IPS-18c (cell line): Measurements from ENCODE around the gene RIBC1.

ENCODE experiments used
- H3K4me3 ChIP-seq: 2 replicates; pipeline ENCODE4 v1.7.0; 2013; ENCODE audit warnings: low read depth, mild to moderate bottlenecking, low read length, moderate library complexity; ENCODE audit not compliant: insufficient read depth
- H3K9me3 ChIP-seq: one replicate; pipeline ENCODE4 v1.6.1; 2013; ENCODE audit warnings: mild to moderate bottlenecking, low read length, moderate library complexity; ENCODE audit not compliant: control insufficient read depth, insufficient read depth

RIBC1 gene

DNA sequence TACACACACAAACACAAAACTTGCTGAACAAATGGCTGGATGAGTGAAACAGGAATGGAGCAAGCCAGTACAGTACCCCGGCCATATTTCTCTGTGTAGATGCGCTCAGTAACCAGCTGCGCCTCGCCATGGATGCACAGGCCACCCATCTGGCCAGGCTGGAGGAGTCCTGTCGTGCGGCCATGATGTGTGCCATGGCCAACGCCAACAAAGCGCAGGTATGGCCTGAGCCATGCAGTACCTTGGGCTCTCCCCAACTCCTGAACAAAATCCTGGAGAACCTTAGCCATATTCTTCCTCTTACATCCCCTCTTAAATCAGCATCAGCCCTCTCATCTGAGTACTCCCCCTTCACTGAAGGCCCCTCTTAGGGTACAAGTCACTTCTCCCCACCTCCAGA lies 7.1 kb downstream of the RIBC1 start:
- no peak overlapping the region for H3K4me3 ChIP-seq

DNA sequence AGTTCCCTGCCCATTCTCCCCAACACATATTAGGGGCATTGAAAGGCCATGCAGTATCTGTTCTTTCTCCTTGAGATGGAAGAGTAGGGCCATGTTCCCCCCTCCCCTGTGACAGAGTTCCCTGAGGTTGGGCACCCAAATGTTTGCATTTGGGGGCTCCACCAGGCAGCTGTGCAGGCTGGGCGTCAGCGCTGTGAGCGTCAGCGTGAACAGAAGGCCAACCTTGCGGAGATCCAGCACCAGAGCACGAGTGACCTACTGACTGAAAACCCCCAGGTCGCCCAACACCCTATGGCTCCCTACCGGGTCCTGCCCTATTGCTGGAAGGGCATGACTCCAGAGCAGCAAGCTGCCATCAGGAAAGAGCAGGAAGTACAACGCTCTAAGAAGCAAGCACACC lies 7.6 kb downstream of the RIBC1 start:
- peaks cover 2% of the 10 kb centered on the region for H3K9me3 ChIP-seq
- H3K4me3 ChIP-seq: no peak overlapping the region

More for the DNA sequence above, 7.1 kb downstream of the RIBC1 start:
- H3K9me3 ChIP-seq: peaks cover 2% of the 10 kb centered on the region

DNA sequence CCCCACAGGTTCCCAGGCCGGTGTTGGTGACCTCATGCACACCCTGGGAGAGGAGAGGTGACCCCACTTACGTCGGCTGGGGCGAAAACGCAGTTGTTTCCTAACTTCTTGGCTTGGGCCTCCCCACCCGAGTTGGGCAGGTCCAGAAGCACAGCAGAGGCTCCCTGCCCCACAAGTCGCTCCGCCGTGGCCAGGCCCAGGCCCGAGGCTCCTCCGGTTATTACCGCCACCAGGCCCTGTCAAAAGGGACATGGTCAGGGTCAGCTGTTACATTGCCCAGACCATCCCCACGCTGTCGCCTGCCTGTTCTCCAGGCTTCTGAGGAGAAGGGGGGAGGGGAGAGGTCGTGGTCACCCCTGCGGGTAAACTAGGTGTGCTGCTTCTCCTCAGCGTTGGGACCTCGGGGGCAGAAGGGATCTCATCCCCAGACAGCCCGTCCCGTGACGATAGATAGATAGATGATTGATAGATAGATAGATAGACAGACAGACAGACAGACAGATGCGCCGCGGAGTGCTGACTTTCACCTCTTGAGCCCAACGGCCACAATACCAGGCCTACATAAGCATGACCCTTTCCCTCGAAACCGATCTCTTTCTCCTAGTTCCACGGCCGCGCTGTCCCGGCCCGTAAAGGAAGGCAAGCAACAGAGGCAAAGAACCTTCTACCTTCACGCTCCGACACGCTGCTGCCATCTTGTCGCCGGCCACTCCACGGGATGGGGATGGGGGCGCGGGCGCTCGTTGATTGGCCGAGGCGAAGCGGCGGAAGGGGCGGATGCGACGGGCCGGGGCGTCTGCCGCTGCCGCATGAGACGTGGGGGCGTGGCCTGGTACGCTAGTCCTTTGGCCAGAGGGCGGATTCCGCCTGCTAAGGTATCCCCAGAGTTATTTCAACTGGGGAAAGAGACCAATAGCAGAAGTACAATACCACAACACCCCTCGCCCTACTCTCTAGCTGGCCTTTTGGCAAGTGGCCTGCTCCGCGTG lies 11.3 kb downstream of the RIBC1 start, which contains the start of gene HSD17B10:
Gene HSD17B10, minus strand, starts transcription at position 720 of the 989 bp plus-strand sequence. Its CDS starts 25 bp downstream, at position 695.
- peaks cover 2% of the 10 kb centered on the region for H3K9me3 ChIP-seq
- H3K4me3 ChIP-seq: peak within 1 kb of the TSS; percentile 84

DNA sequence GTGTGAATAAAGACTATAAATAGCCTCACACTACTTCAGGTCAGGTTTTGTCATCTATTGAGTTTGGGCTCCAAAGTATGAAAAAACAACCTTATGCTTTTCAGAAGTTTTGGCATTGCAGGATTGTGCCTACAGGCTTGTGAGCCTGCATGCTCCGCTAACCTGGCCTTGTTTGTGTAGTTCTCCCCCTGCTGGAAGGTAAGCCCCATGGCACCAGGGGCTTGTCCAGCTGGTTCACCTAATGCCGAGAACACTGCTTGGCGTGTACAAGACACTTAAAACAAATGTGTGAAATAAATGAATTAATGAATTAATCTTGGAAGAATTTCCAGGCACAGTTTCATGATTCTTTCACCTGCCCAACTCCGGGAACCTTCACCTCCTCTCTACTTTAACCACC lies 13.3 kb downstream of the RIBC1 start:
- Histone ChIP-seq H3K9me3 (peaks cover 2% of the 10 kb centered on the region), H3K4me3 (no peak overlapping the region)

DNA sequence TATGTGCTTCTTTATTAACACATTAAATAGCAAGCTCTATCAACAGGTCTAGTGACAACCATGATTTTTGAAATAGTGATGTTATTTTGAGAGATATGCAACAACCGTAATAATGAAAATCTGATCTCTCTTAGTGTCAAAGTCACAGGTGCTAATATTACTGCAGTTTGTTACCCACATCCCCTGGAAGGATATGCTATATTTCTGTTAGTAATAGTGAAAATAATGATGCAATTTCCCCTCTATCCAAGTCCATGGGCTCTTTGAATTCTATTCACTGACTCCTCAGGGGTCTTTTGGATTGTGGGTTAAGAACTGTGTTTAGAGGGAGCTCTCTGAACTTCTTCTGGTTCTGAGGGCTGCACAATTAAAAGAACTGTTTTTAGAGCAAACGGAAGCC lies 14.5 kb downstream of the RIBC1 start:
- Histone ChIP-seq H3K9me3 (no peaks in the 10 kb centered on the region), H3K4me3 (no peak overlapping the region)

DNA sequence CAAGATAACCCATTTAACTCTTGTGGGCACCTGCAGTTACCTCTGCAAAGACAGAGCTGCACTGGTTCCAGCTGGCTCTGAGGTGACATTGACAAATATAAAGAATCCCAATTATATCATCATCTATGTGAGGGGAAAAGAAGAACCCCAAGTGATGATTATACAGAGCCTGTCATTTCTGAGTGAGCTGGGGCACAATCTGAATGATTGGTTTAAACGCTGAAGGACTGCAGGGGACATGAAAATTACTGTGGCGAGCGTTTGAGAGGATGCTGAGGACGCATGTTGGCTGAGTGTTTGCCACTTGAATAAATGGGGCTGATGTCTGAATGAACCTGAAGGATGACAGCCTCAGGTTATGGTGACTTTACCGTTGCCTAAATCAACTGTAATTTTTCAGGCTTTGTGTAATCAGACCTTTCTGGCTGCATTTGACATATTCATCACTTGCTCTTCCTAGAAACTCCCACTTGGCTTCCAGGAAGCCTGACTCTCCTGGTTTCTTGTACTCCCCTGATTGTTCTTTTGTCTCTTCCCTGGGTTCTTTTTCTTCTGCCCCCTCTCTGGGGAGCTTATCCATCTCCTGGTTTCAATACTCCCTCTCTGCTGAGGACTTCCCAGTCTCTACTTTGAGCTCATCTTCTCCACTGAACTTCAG lies 15.6 kb downstream of the RIBC1 start:
- H3K4me3 ChIP-seq: no peak overlapping the region
- no peaks in the 10 kb centered on the region for H3K9me3 ChIP-seq

DNA sequence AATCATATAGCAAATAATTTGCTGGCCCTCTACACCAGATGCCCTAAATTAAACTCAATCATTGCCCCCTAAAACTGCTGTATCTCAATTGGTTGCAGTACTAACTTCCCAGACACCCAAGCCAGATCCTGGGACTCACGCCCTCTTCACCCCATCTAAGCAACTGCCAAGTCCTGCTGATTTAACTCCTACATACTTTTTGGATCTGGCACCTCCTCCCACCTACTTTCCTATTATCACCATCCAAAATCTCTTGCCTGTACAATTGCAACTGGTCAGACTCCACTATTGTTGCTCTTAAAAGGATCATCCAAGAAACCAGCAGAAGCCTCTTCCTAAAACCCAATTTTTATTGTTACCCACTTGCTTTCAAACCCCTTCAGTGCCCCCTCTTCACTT lies 16.2 kb downstream of the RIBC1 start:
- no peaks in the 10 kb centered on the region for H3K9me3 ChIP-seq
- no peak overlapping the region for H3K4me3 ChIP-seq

DNA sequence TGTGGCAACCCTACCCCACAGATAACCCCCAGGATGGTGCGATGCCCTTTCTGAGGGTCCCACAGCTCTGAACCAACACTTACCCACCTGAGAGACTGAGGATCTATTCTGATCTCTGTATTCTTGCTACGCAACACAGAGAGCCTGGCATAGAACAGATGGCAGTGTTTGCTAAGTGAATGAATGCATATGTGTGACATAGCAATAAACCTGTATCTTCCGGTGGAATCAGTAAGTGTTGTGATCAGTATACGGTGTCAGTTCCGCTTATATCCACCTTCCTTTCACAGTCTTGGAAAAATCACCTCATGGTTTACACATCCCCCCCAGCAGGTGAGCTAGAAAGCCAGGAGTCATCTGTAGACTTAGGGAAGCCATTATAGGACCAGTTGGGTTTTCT lies 17.4 kb downstream of the RIBC1 start:
- no peaks in the 10 kb centered on the region for H3K9me3 ChIP-seq
- no peak overlapping the region; the same call in 1 of the 2 replicates for H3K4me3 ChIP-seq

DNA sequence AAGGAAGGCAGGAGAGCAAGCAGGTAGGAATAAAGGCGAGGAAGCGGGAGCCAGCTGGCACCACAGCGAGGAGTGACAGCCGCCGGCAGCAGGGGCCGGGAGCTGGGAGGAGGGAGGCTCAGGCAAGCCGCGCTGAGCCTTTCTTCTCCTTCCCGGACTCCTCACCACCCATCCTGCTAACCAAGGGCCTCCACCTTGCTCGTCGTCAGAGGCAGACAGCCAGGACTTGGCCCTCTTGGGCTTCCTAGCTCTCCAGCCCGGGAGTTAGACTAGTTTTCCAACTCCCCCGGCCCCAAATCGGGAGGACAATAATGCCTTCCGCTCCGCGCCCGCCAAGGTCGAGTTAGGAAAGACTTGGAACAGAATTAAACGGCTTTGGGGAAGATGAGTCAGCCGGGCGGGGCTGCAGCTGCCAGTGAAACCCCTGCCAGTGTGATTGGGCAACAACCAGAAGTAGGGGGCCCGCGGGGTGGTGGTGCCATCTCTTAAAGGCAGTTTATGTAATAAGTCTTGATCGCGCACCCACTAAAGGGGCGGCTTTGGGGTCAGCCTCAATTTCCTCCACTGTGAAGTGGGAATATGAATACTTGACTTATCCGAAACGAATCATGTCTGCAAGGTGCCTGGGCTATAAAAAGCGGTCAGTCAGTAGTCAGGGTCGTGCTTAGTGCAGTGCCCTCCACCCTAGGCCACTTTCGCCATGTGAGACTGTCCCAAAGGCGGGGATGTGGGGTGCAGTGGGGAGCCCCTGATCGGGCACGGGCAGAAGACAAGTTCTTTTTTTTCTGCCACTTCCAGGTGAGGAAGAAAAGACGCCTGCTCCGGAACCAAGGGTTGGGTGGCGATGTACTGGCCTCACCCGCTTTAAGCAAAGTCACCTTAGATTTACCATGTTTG lies 18.2 kb downstream of the RIBC1 start:
- no peaks in the 10 kb centered on the region for H3K9me3 ChIP-seq
- peak overlapping the region; percentile 55 for H3K4me3 ChIP-seq

DNA sequence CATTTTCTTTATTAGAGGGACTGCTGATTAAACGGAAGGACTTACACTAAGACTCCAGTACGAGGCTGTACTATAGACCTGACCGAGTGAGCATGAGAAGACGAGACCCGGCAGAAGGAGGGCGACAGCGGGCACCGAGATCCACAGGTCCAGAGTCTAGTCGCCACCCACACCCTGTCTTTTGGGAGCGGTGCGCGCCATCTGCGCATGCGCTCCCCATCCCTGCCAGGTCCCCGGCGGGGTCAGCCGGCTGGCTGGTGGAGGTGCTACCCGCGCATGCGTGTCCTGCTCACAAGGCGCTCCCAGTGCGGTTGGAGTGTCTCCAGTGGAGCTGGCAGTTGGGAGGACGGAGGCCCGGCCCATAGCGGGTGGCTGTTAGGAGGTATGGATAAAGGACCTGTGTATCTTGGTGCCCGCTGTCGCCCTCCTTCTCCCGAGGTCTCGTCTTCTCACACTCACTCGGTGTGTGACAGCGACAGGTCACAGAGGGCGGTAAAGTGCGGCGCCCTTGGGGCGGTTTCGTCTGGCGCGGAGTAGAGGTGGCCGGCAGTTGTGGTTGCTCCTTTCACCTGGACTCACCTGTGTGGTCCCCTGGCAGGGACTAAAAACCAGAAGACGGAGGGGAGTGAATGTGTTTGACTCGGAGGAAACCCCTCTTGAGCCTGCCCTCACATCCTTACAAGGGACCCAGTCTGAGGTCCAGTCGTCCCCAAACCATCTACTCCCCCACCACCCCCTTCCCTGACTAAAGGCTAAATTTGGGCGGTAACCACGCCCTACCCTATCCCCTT lies 19.1 kb downstream of the RIBC1 start:
- Histone ChIP-seq H3K4me3 (peak overlapping the region; percentile 55), H3K9me3 (no peaks in the 10 kb centered on the region)

DNA sequence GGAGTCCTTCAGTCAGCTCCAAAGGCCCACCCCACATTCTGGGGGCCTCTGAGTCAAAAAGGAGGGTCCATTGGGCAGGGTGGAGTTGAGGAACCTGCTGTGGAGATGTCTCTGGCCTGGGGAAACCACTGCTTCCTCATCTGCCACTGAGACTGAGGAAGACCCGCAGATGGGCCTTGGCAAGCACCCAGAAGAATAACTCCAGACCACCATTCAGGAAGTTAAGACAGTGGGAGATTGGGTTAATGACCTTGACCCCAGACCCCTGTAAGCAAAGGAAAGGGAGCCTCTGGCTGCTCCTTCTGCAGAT lies 19.6 kb downstream of the RIBC1 start:
- Histone ChIP-seq H3K9me3 (no peaks in the 10 kb centered on the region), H3K4me3 (peak overlapping the region; percentile 55; the same call in 1 of the 2 replicates)

DNA sequence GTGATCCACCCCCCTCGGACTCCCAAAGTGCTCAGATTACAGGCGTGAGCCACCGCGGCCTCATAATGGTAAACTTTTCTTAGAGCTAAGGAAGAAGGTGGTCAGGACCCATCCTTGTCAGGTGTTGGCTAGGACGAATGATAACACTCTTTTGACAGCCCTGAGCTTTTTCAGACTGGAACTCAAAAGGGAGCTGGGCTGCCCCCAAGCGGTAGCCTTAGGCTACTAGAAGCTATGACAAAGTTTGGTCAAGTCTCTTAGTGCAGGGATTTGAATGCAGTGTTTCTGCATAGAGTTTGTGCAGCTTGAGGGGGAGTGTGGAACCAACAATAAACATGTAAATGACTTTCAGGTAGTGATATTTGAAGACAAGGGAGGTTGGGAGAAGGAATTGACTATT lies 23.3 kb downstream of the RIBC1 start:
- Histone ChIP-seq H3K4me3 (no peak overlapping the region), H3K9me3 (peaks cover 5% of the 10 kb centered on the region)

DNA sequence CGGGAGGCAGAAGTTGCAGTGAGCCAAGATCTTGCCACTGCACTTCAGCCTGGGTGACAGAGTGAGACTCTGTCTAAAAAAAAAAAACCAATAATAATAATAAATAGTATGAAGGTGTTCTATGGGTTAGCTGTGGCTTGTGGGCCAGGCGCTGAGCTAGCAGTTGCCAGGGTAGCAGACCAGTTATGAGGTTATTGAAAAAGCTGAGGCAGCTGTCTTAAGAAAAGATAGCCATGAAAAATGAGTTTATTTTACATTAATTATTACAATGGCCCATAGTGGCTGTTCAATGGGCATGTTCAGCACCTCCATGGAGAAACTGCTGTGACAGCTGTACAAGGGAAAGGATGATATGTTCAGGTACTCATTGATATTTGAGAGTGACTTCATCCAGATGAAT lies 24.8 kb downstream of the RIBC1 start:
- Histone ChIP-seq H3K9me3 (peaks cover 5% of the 10 kb centered on the region), H3K4me3 (no peak overlapping the region)

DNA sequence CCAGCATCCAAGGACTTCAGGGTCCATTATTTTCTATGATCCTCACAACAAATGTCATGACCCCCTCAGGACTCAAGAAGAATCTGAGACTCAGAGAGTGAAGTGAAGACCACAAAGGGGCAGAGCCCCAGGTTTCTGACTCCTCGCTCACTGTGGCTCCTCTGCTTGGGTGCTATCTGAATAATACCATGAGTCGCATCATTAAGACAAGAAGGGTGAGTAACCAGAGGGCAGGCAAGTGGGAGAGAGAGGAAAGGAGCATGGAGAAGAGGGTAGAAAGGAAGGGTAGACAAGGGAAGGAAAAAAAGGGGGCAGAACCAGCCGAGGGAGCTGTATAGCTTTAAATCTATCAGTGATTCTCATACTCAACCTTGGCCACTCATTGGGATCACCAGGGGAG lies 27.0 kb downstream of the RIBC1 start:
- peaks cover 8% of the 10 kb centered on the region for H3K9me3 ChIP-seq
- no peak overlapping the region for H3K4me3 ChIP-seq

DNA sequence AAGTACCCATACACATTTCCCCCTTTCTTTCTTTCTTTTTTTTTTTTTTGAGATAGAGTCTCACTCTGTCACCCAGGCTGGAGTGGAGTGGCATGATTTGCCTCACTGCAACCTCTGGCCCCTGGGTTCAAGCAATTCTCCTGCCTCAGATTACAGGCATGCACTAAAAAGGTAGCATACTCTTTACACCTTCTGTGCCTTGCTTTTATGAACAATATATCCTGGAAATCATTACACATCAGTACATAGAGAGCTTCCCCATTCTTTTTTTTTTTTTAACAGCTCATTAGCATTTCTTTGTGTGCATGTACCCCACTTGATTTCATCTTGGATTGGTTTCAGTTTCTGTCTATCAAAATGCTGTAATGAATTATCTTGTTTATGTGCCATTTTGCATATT lies 30.1 kb downstream of the RIBC1 start:
- H3K9me3 ChIP-seq: peaks cover 6% of the 10 kb centered on the region

DNA sequence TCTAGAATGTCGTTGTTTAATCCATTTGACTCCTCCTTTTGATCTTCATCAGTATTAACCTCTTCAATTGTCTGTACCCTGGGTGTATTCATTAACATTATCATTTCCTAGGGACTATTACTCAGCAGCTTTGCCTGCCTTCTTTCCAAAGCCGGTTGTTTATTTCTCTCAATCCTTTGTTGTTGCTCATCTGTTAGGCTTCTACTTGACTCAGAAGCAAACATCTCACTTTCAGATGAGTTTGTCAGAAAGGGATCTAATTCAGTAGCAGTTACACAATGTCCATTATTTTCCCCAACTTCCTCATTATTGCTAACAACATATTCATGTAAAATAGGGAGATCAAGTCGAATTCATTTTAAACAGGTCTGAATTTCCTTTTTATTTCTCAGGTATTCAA lies 33.6 kb downstream of the RIBC1 start:
- peaks cover 3% of the 10 kb centered on the region for H3K9me3 ChIP-seq
- no peak overlapping the region for H3K4me3 ChIP-seq

More for the DNA sequence above, 30.1 kb downstream of the RIBC1 start:
- H3K4me3 ChIP-seq: no peak overlapping the region; the same call in 1 of the 2 replicates

DNA sequence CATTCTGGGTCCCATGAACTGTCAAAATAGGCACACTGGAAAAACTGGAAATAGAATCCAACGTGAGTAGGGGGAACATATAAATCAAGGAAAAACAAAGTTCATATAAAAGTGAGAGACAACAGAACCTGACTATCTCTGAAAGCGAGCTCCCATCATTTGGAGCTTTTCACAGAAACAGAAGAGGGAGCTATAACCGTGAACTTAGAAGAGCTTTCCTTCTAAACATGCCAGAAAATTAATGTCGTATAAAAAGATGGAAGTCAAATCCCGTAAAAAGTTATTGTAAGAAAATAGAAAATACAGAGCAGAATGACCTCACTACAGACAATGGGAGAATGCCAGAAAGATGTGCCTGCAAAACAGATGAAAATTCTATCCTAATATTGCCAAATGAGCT lies 35.4 kb downstream of the RIBC1 start:
- H3K4me3 ChIP-seq: no peak overlapping the region

More for the DNA sequence above, 35.4 kb downstream of the RIBC1 start:
- H3K9me3 ChIP-seq: peaks cover 6% of the 10 kb centered on the region
